H1 (cell line): ENCODE data around the gene STRN4. TPM values are rescaled to one million over a fixed set of nuclear protein-coding genes. Genes with fewer than 3 reads are reported as not detected.

Experiments
- CTCF ChIA-PET: fragments of 300-600 bp; sonication (Branson Sonifier 250); formaldehyde crosslinking; loops from one replicate; lab custom pipeline; 2021; ENCODE audit not compliant: partially characterized antibody; lab: Charles Lee
- POLR2A ChIA-PET: fragments of 300-600 bp; sonication (Branson Sonifier 250); formaldehyde crosslinking; loops from one replicate; lab custom pipeline; 2021; ENCODE audit warnings: inconsistent platforms; ENCODE audit not compliant: partially characterized antibody; lab: Charles Lee
- DNase-seq, 2 experiments: peaks; one replicate each; pipeline versions ENCODE4 v3.0.0 to v3.0.0-alpha.2; 2010 to 2022; ENCODE audit warnings: low spot score in 2 of 2, low read depth in 1 of 2, mixed read lengths in 1 of 2
- FAIRE-seq: peaks from 2 replicates; lab custom pipeline; 2011; peaks lifted over from hg19 to GRCh38; lab: Jason Lieb, UNC
- H2AFZ ChIP-seq: 2 replicates; pipeline ENCODE4 v1.8.1; 2012; ENCODE audit warnings: low read length, inconsistent platforms
- H2AK5ac ChIP-seq: 2 replicates; pipeline ENCODE4 v1.6.1; 2013; ENCODE audit warnings: low read depth, low read length
- H2BK120ac ChIP-seq: replicated peaks from 2 replicates; pipeline ENCODE3; 2013; ENCODE audit warnings: low read depth, low read length, inconsistent platforms
- H2BK12ac ChIP-seq: 2 replicates; pipeline ENCODE4 v1.6.1; 2013; ENCODE audit warnings: low read depth, low read length
- H2BK15ac ChIP-seq: 2 replicates; pipeline ENCODE4 v1.6.1; 2013; ENCODE audit warnings: low read length
- H2BK20ac ChIP-seq: 2 replicates; pipeline ENCODE4 v1.6.1; 2013; ENCODE audit warnings: low read length
- H2BK5ac ChIP-seq: 2 replicates; pipeline ENCODE4 v1.6.1; 2013; ENCODE audit warnings: low read depth, low read length
- H3K14ac ChIP-seq: 2 replicates; pipeline ENCODE4 v1.6.1; 2013; ENCODE audit warnings: inconsistent platforms; ENCODE audit not compliant: insufficient read length
- H3K18ac ChIP-seq: 2 replicates; pipeline ENCODE4 v1.6.1; 2013; ENCODE audit warnings: low read length; ENCODE audit errors: extremely low read depth
- H3K23ac ChIP-seq: 2 replicates; pipeline ENCODE4 v1.6.1; 2013; ENCODE audit warnings: inconsistent platforms; ENCODE audit not compliant: insufficient read length
- H3K23me2 ChIP-seq: 2 replicates; pipeline ENCODE4 v1.6.1; 2013; ENCODE audit warnings: low read depth, low read length
- H3K27ac ChIP-seq: 2 replicates; pipeline ENCODE4 v1.6.1; 2011; ENCODE audit warnings: low read depth, low read length, inconsistent platforms
- H3K27me3 ChIP-seq, 4 experiments: replicated peaks in 1 of 4; 1 replicate in 1 of 4; 2 replicates in 3 of 4; pipeline versions ENCODE4 v1.6.1 to v1.8.1; 2011 to 2013; ENCODE audit warnings: low read length in 3 of 4, mild to moderate bottlenecking in 3 of 4, inconsistent platforms in 2 of 4, mixed read lengths in 2 of 4, moderate library complexity in 1 of 4; ENCODE audit not compliant: control insufficient read depth in 3 of 4, insufficient read depth in 3 of 4; ENCODE audit errors: extremely low read depth in 1 of 4
- H3K36me3 ChIP-seq, 4 experiments: 2 replicates each; pipeline versions ENCODE4 v1.6.1 to v1.8.1; 2011 to 2013; ENCODE audit warnings: mild to moderate bottlenecking in 4 of 4, low read length in 3 of 4, moderate library complexity in 2 of 4, control low read depth in 1 of 4, inconsistent platforms in 1 of 4; ENCODE audit not compliant: insufficient read depth in 4 of 4, control insufficient read depth in 2 of 4
- H3K4ac ChIP-seq: replicated peaks from 2 replicates; pipeline ENCODE3; 2013; ENCODE audit warnings: low read length, low read depth, mixed read lengths, inconsistent platforms; ENCODE audit not compliant: insufficient read length
- H3K4me1 ChIP-seq, 4 experiments: replicated peaks in 1 of 4; 1 replicate in 1 of 4; 2 replicates in 3 of 4; pipeline versions ENCODE4 v1.6.1 to v1.8.1; 2011 to 2013; ENCODE audit warnings: low read length in 3 of 4, inconsistent platforms in 2 of 4, mixed read lengths in 1 of 4; ENCODE audit not compliant: insufficient read depth in 4 of 4, control insufficient read depth in 3 of 4
- H3K4me2 ChIP-seq, 2 experiments: 2 replicates each; pipeline versions ENCODE4 v1.6.1 to v1.8.1; 2011 to 2013; ENCODE audit warnings: low read depth in 2 of 2, low read length in 2 of 2, control low read depth in 1 of 2, inconsistent platforms in 1 of 2, mild to moderate bottlenecking in 1 of 2; ENCODE audit not compliant: insufficient read depth in 1 of 2
- H3K4me3 ChIP-seq, 4 experiments: fragments of 200-600, 300-600 bp in 1 of 4; sonication (generic), shearing (Covaris generic), sonication (Bioruptor Twin) in 1 of 4; 2 replicates each; pipeline versions ENCODE4 v1.5.1 to v1.8.1; 2011 to 2016; ENCODE audit warnings: low read length in 4 of 4, low read depth in 3 of 4, control low read depth in 2 of 4, inconsistent platforms in 2 of 4, mild to moderate bottlenecking in 2 of 4, mixed read lengths in 1 of 4, moderate library complexity in 1 of 4; ENCODE audit not compliant: insufficient read depth in 2 of 4; ENCODE audit errors: extremely low read depth in 1 of 4
- H3K56ac ChIP-seq: replicated peaks from 2 replicates; pipeline ENCODE3; 2013; ENCODE audit warnings: low read depth, mild to moderate bottlenecking, mixed read lengths, low read length, inconsistent platforms; ENCODE audit not compliant: insufficient read length
- H3K79me1 ChIP-seq: 2 replicates; pipeline ENCODE4 v1.6.1; 2013; ENCODE audit warnings: low read depth, low read length, control low read depth
- H3K79me2 ChIP-seq, 2 experiments: 2 replicates each; pipeline versions ENCODE4 v1.6.1 to v1.8.1; 2012 to 2013; ENCODE audit warnings: low read length in 2 of 2, mild to moderate bottlenecking in 2 of 2, inconsistent platforms in 1 of 2; ENCODE audit not compliant: insufficient read depth in 2 of 2, control insufficient read depth in 1 of 2
- H3K9ac ChIP-seq, 4 experiments: replicated peaks in 1 of 4; 1 replicate in 1 of 4; 2 replicates in 3 of 4; pipeline versions ENCODE4 v1.6.1 to v1.8.1; 2011 to 2013; ENCODE audit warnings: low read depth in 3 of 4, low read length in 3 of 4, control low read depth in 2 of 4, mild to moderate bottlenecking in 2 of 4, moderate library complexity in 2 of 4, inconsistent platforms in 1 of 4; ENCODE audit errors: extremely low read depth in 1 of 4
- H3K9me3 ChIP-seq, 2 experiments: 2 replicates each; pipeline versions ENCODE4 v1.6.1 to v1.8.1; 2012 to 2013; ENCODE audit warnings: mild to moderate bottlenecking in 2 of 2, moderate library complexity in 2 of 2, control low read depth in 1 of 2, inconsistent platforms in 1 of 2, low read depth in 1 of 2, low read length in 1 of 2, mixed read lengths in 1 of 2; ENCODE audit not compliant: insufficient read depth in 2 of 2
- H4K20me1 ChIP-seq, 2 experiments: replicated peaks in 1 of 2; 2 replicates each; pipeline versions ENCODE3 to v1.8.1; 2011 to 2013; ENCODE audit warnings: inconsistent platforms in 2 of 2, low read length in 2 of 2, mild to moderate bottlenecking in 1 of 2; ENCODE audit not compliant: insufficient read depth in 2 of 2, control insufficient read depth in 1 of 2
- H4K5ac ChIP-seq: 2 replicates; pipeline ENCODE4 v1.6.1; 2013; ENCODE audit warnings: low read length, low read depth, mixed read lengths, inconsistent platforms; ENCODE audit not compliant: insufficient read length
- H4K8ac ChIP-seq: 2 replicates; pipeline ENCODE4 v1.8.0; 2013; ENCODE audit warnings: mild to moderate bottlenecking, moderate library complexity, low read length, inconsistent platforms; ENCODE audit not compliant: insufficient read depth; ENCODE audit errors: extremely low read depth
- H4K91ac ChIP-seq: replicated peaks from 2 replicates; pipeline ENCODE3; 2013; ENCODE audit warnings: low read length, mixed read lengths, inconsistent platforms; ENCODE audit not compliant: insufficient read length
- ASH2L ChIP-seq: fragments of 200-600, 300-600 bp; sonication (generic); IDR thresholded peaks from one replicate; pipeline ENCODE4 v1.7.1; 2017; ENCODE audit warnings: low read length
- GTF2F1 ChIP-seq: IDR thresholded peaks from 2 replicates; pipeline ENCODE4 v1.6.1; 2012; ENCODE audit warnings: low read depth, low read length, improper control_type of control experiment, borderline replicate concordance
- HDAC2 ChIP-seq, 2 experiments: fragments of 300-600 bp in 1 of 2; sonication (generic) in 1 of 2; IDR thresholded peaks; 2 replicates each; pipeline ENCODE4 v1.6.1; 2011 to 2012; ENCODE audit warnings: low read depth in 2 of 2, low read length in 2 of 2, mild to moderate bottlenecking in 2 of 2, moderate library complexity in 2 of 2, borderline replicate concordance in 1 of 2, inconsistent platforms in 1 of 2
- KDM1A ChIP-seq: fragments of 200-600, 300-600 bp; sonication (generic); IDR thresholded peaks from 2 replicates; pipeline ENCODE4 v1.7.1; 2016; ENCODE audit warnings: mild to moderate bottlenecking, low read length, borderline replicate concordance
- SIX5 ChIP-seq: IDR thresholded peaks from 2 replicates; pipeline ENCODE4 v1.6.1; 2011; ENCODE audit warnings: mild to moderate bottlenecking, low read depth, low read length
- SP2 ChIP-seq: IDR thresholded peaks from 2 replicates; pipeline ENCODE4 v1.6.1; 2012; ENCODE audit warnings: mild to moderate bottlenecking, low read length, inconsistent platforms
- SUZ12 ChIP-seq: fragments of 200-600 bp; sonication (generic); IDR thresholded peaks from 2 replicates; pipeline ENCODE4 v1.6.1; 2012; ENCODE audit warnings: mild to moderate bottlenecking, inconsistent platforms, low read length, moderate library complexity, mixed read lengths
- TEAD4 ChIP-seq: IDR thresholded peaks from 2 replicates; pipeline ENCODE4 v1.6.1; 2012; ENCODE audit warnings: low read depth, low read length, inconsistent platforms, mixed read lengths
- WGBS, 2 experiments: shearing (Covaris generic) in 1 of 2; methylation state at CpG; one replicate each; pipeline versions ENCODE4 v1.1.6 to v1.1.7; 2013 to 2015; ENCODE audit warnings: low lambda C conversion rate in 2 of 2, mixed read lengths in 2 of 2, inconsistent platforms in 1 of 2, low coverage in 1 of 2, missing lambda C conversion rate in 1 of 2; ENCODE audit not compliant: insufficient replicate concordance in 2 of 2, insufficient coverage in 1 of 2, insufficient read length in 1 of 2; ENCODE audit errors: extremely low coverage in 1 of 2, missing lambda C conversion rate in 1 of 2; 5-methylcytosine and 5-hydroxymethylcytosine counted together
- polyA plus RNA-seq, 7 experiments: library from polyadenylated mRNA; depleted of rRNA in 3 of 7; stranded (reverse) in 5 of 7; unstranded in 2 of 7; fragments of >200 nt in 5 of 7; fragments of 200-250 nt in 2 of 7; gene quantifications; 1 replicate in 5 of 7; 2 replicates in 1 of 7; 4 replicates in 1 of 7; pipeline versions ENCODE4 v1.2.1 to v1.2.3, GENCODE V29; 2011 to 2013; ENCODE audit warnings: missing spikeins in 2 of 7, mixed read lengths in 2 of 7
- total RNA-seq: library from RNA; stranded (reverse); fragmentation: NEBNext Ultra II Directional; extraction: Animal tissue kit (Norgen Biotek cat#: 25700); gene quantifications from 2 replicates; pipeline ENCODE4 v1.2.1, GENCODE V29; 2021

STRN4 gene
- total and polyA plus RNA-seq, 2 of the 8 experiments (the other 6 are each of a cell fraction or from before 2014, with no cell fraction given) = 120 to 187 TPM

- TF ChIP-seq ASH2L = no peak
- TF ChIP-seq HDAC2 (IDR thresholded peaks at IDR 0.05; ENCODE audit: borderline replicate concordance in 1 of 2, low read depth in 2 of 2, low read length in 2 of 2) = no peak
- TF ChIP-seq GTF2F1 = no peak
- no peak for TF ChIP-seq SUZ12
- TF ChIP-seq SP2 = no peak
- TF ChIP-seq SIX5 = no peak
- no peak for TF ChIP-seq TEAD4
- TF ChIP-seq KDM1A = no peak
- Histone ChIP-seq H3K4ac (no peak overlapping the region), H3K4me2 (no peak overlapping the region), H4K8ac (no peak overlapping the region), H3K79me1 (peaks cover 2% of the 10 kb centered on the region), H2BK120ac (no peak overlapping the region), H3K9ac (no peak overlapping the region), H3K14ac (no peak overlapping the region), H3K9me3 (no peaks in the 10 kb centered on the region), H3K56ac (no peak overlapping the region), H4K5ac (no peak overlapping the region), H3K36me3 (peaks cover 41 to 83% (median 67%) of the 10 kb centered on the region in 4 experiments), H3K23me2 (no peaks in the 10 kb centered on the region), H2BK5ac (no peak overlapping the region), H2BK12ac (no peak overlapping the region), H2BK15ac (no peak overlapping the region), H3K4me3 (no peak overlapping the region), H2AK5ac (no peak overlapping the region), H3K4me1 (no peaks in the 10 kb centered on the region), H3K27me3 (no peaks in the 10 kb centered on the region), H2BK20ac (no peak overlapping the region), H3K79me2 (no peaks in the 10 kb centered on the region), H3K23ac (no peak overlapping the region), H3K18ac (no peak overlapping the region), H2AFZ (no peak overlapping the region), H3K27ac (no peak overlapping the region), H4K20me1 (peaks cover 4% of the 10 kb centered on the region in 2 experiments), H4K91ac (no peak overlapping the region)
- whole genome bisulfite sequencing, 2 experiments = 46% methylated on average over 2 of the region's 2 CpGs; no CpG with 5 or more reads in 1 of the 2 experiments
- CTCF ChIA-PET = interaction anchor here (0.7 to 2.3 kb wide), 5 partner anchors 13 to 54 kb away, joined by 3 to 9 read pairs (median 4); no protein-coding TSS in a partner anchor
- no peak for DNase-seq
- no peak for FAIRE-seq
- POLR2A ChIA-PET = interaction anchor here (0.6 to 1.2 kb wide), 2 partner anchors 11 to 47 kb away, joined by 3 to 6 read pairs; no protein-coding TSS in a partner anchor
Observed at GRCh38 chr19:46691104-46691503, 55.1 kb downstream of the STRN4 start.
